GM12878 (cell line): ENCODE measurements around the gene CD58. TPM values are rescaled to one million over a fixed set of nuclear protein-coding genes. Genes with fewer than 3 reads are reported as not detected.
A peak's percentile ranks its signal among the peaks of the same experiment; 100 is the strongest.

Experiments
- ATAC-seq: fragments of 200-7000 bp; cut with Tn5 transposase; 3 replicates; pipeline ENCODE4 v1.9.1; 2020; ENCODE audit warnings: mild to moderate bottlenecking, moderate library complexity
- BruUV-seq: library from RNA; stranded (reverse); fragments of 400-500 nt; replicated peaks from 2 replicates; lab custom pipeline; 2021; lab: Mats Ljungman, UMichigan
- CTCF ChIA-PET: fragments of 300-600 bp; sonication (Branson Sonifier 250); formaldehyde crosslinking; extraction: SDS; loops from one replicate; lab custom pipeline; 2021; ENCODE audit warnings: inconsistent platforms; lab: Yijun Ruan, JAX
- POLR2A ChIA-PET: fragments of 350-600 bp; formaldehyde crosslinking; extraction: SDS; loops from one replicate; lab custom pipeline; 2021; ENCODE audit warnings: inconsistent platforms; lab: Charles Lee
- RAD21 ChIA-PET: fragments of 300-600 bp; sonication (Branson Sonifier 250); formaldehyde crosslinking; loops from one replicate; lab custom pipeline; 2023; ENCODE audit warnings: antibody characterized with exemption; ENCODE audit not compliant: unreplicated experiment; lab: Charles Lee
- SMC1A ChIA-PET: fragments of 300-600 bp; sonication (Branson Sonifier 250); formaldehyde crosslinking; loops from one replicate; lab custom pipeline; 2023; ENCODE audit not compliant: unreplicated experiment, uncharacterized antibody; lab: Charles Lee
- DNase-seq: peaks from one replicate; pipeline ENCODE4 v3.0.0-alpha.2; 2011; ENCODE audit warnings: low read depth, low spot score
- FAIRE-seq: peaks from 3 replicates; lab custom pipeline; 2011; peaks lifted over from hg19 to GRCh38; lab: Jason Lieb, UNC
- H2AFZ ChIP-seq: 2 replicates; pipeline ENCODE4 v1.6.0; 2011; ENCODE audit warnings: low read depth, low read length, control low read depth; ENCODE audit not compliant: control insufficient read depth
- H3K27ac ChIP-seq: 2 replicates; pipeline ENCODE4 v1.5.1; 2011; ENCODE audit warnings: control low read depth; ENCODE audit not compliant: control insufficient read depth, insufficient read depth
- H3K27me3 ChIP-seq, 2 experiments: replicated peaks in 1 of 2; 2 replicates each; pipeline versions ENCODE4 v1.6.0 to v1.6.1; 2011; ENCODE audit warnings: low read length in 1 of 2; ENCODE audit not compliant: control insufficient read depth in 2 of 2, insufficient read depth in 2 of 2
- H3K36me3 ChIP-seq, 2 experiments: 2 replicates each; pipeline ENCODE4 v1.5.1; 2011; ENCODE audit warnings: low read length in 1 of 2; ENCODE audit not compliant: control insufficient read depth in 2 of 2, insufficient read depth in 2 of 2
- H3K4me1 ChIP-seq: 2 replicates; pipeline ENCODE4 v1.6.1; 2011; ENCODE audit warnings: mild to moderate bottlenecking, low read length, moderate library complexity, mixed read lengths; ENCODE audit not compliant: control insufficient read depth, insufficient read depth
- H3K4me2 ChIP-seq: 2 replicates; pipeline ENCODE4 v1.6.0; 2011; ENCODE audit warnings: control low read depth; ENCODE audit not compliant: control insufficient read depth, insufficient read depth
- H3K4me3 ChIP-seq: fragments of 200-600 bp; sonication (generic); 2 replicates; pipeline ENCODE4 v1.5.1; 2016
- H3K79me2 ChIP-seq: 2 replicates; pipeline ENCODE4 v1.6.0; 2011; ENCODE audit warnings: low read length; ENCODE audit not compliant: control insufficient read depth, insufficient read depth
- H3K9ac ChIP-seq: 2 replicates; pipeline ENCODE4 v1.8.0; 2011; ENCODE audit warnings: low read length, control low read depth, mixed read lengths; ENCODE audit not compliant: control insufficient read depth, insufficient read depth
- H3K9me3 ChIP-seq: replicated peaks from 3 replicates; pipeline ENCODE4 v1.5.1; 2011; ENCODE audit warnings: mild to moderate bottlenecking, low read length; ENCODE audit not compliant: control insufficient read depth, insufficient read depth
- H4K20me1 ChIP-seq: 2 replicates; pipeline ENCODE4 v1.6.0; 2011; ENCODE audit not compliant: control insufficient read depth, insufficient read depth
- ASH2L ChIP-seq: fragments of 300-600, 200-600 bp; sonication (generic); IDR thresholded peaks from 2 replicates; pipeline ENCODE4 v1.6.1; 2017; ENCODE audit warnings: low read depth, mild to moderate bottlenecking, borderline replicate concordance
- CREB1 ChIP-seq: IDR thresholded peaks from 2 replicates; pipeline ENCODE4 v1.6.1; 2012; ENCODE audit warnings: low read depth, mild to moderate bottlenecking, inconsistent platforms
- HDAC6 ChIP-seq: fragments of 200-600 bp; sonication (generic); IDR thresholded peaks from one replicate; pipeline ENCODE4 v1.8.0; 2017; ENCODE audit warnings: antibody characterized with exemption; ENCODE audit not compliant: unreplicated experiment
- MXI1 ChIP-seq: fragments of 150-350 bp; IDR thresholded peaks from 2 replicates; pipeline ENCODE4 v1.6.1; 2011; ENCODE audit warnings: low read depth, mild to moderate bottlenecking, inconsistent platforms, low read length, improper control_type of control experiment
- POLR2AphosphoS5 ChIP-seq: IDR thresholded peaks from 2 replicates; pipeline ENCODE4 v1.6.1; 2011; ENCODE audit warnings: mild to moderate bottlenecking, low read length, inconsistent platforms
- RBBP5 ChIP-seq: fragments of 200-600 bp; sonication (generic); conservative IDR thresholded peaks from 2 replicates; pipeline ENCODE4 v1.6.1; 2016
- SPI1 ChIP-seq: IDR thresholded peaks from 2 replicates; pipeline ENCODE4 v1.6.1; 2011; ENCODE audit warnings: low read depth, mild to moderate bottlenecking, low read length, moderate library complexity, borderline replicate concordance; ENCODE audit not compliant: insufficient read depth
- TAF1 ChIP-seq: IDR thresholded peaks from 2 replicates; pipeline ENCODE4 v1.6.1; 2011; ENCODE audit warnings: mild to moderate bottlenecking, low read depth, low read length, borderline replicate concordance
- TBL1XR1 ChIP-seq: IDR thresholded peaks from 2 replicates; pipeline ENCODE4 v1.6.1; 2012; ENCODE audit warnings: low read depth, low read length, improper control_type of control experiment
- ZBTB4 ChIP-seq: fragments of 450-650 bp; formaldehyde crosslinking; IDR thresholded peaks from 2 replicates; pipeline ENCODE4 v1.4.0; 2022; ENCODE audit warnings: mild to moderate bottlenecking, moderate library complexity
- WGBS: methylation state at CpG from one replicate; pipeline ENCODE4 v1.1.6; 2016; ENCODE audit warnings: low lambda C conversion rate; ENCODE audit not compliant: insufficient replicate concordance, insufficient coverage; ENCODE audit errors: missing lambda C conversion rate; 5-methylcytosine and 5-hydroxymethylcytosine counted together
- in situ Hi-C: fragments of 300-500 bp; cut with MboI; formaldehyde crosslinking; loops from 9 replicates; pipeline ENCODE4 v1.14.3; 2018; ENCODE audit warnings: mixed read lengths
- intact Hi-C: fragments of 100-400 bp; cut with micrococcal nuclease; formaldehyde crosslinking; loops from one replicate; pipeline ENCODE4 v1.14.2; 2022; ENCODE audit not compliant: unreplicated experiment
- polyA plus RNA-seq, 11 experiments: library from polyadenylated mRNA; depleted of rRNA in 4 of 11; unstranded in 6 of 11; stranded (reverse) in 5 of 11; fragments of >200 nt; fragmentation: Nextera tagmentation in 4 of 11; fragmentation: Illumina TruSeq in 1 of 11; extraction: Ambion mirVana in 4 of 11; extraction: Trizol in 1 of 11; gene quantifications; 1 replicate in 1 of 11; 2 replicates in 10 of 11; pipeline versions ENCODE4 v1.2.1 to v1.2.3, GENCODE V29; 2011 to 2016; ENCODE audit warnings: inconsistent platforms in 2 of 11, missing spikeins in 2 of 11, low read depth in 1 of 11
- total RNA-seq, 4 experiments: library from RNA; depleted of rRNA in 3 of 4; stranded (reverse); fragments of >200 nt in 3 of 4; fragmentation: Illumina TruSeq in 1 of 4; extraction: Trizol in 1 of 4; gene quantifications; 2 replicates each; pipeline versions ENCODE4 v1.2.1 to v1.2.3, GENCODE V29; 2013 to 2021

CD58 gene
- total and polyA plus RNA-seq, 10 of the 15 experiments (the other 5 are each of a cell fraction or from before 2014, with no cell fraction given) = 70.4 to 252 (median 129) TPM

- H3K36me3 ChIP-seq = peaks cover 3 to 6% of the 10 kb centered on the region in 2 experiments; a peak in 3 of 4 replicates
These were observed 1.5 kb downstream of the CD58 start for GRCh38 chr1:116569381-116569670.

GRCh38 chr1:116568662-116569380 is 2.0 kb downstream of the CD58 start:
- Histone ChIP-seq H3K36me3 (peaks cover 3 to 6% of the 10 kb centered on the region in 2 experiments; a peak in 3 of 4 replicates), H3K9ac (peak overlapping the region; percentile 94), H3K4me3 (peak overlapping the region; percentile 97), H3K9me3 (peaks cover 13% of the 10 kb centered on the region; the same call in 2 of the 3 replicates), H3K27ac (peak overlapping the region; percentile 95), H3K4me2 (peak overlapping the region; percentile 98), H3K4me1 (peaks cover 31% of the 10 kb centered on the region), H3K79me2 (peaks cover 79% of the 10 kb centered on the region), H2AFZ (no peak overlapping the region), H3K27me3 (no peaks in the 10 kb centered on the region), H4K20me1 (no peaks in the 10 kb centered on the region)
- ChIA-PET CTCF (interaction anchor here (0.6 to 2.6 kb wide), 14 partner anchors 11 to 560 kb away, joined by 3 to 30 read pairs (median 4); no protein-coding TSS in a partner anchor), SMC1A (interaction anchor here (0.7 to 2.8 kb wide), 26 partner anchors 11 to 492 kb away, joined by 3 to 65 read pairs (median 4); partner anchors contain the start of gene TTF2), RAD21 (interaction anchor here (0.7 to 3.7 kb wide), 27 partner anchors 10 to 493 kb away, joined by 3 to 50 read pairs (median 4); partner anchors contain the start of genes CD101 and TTF2), POLR2A (interaction anchor here (0.6 to 7.0 kb wide), 18 partner anchors 10 to 492 kb away, joined by 3 to 95 read pairs (median 4); partner anchors contain the start of gene TTF2)
- intact Hi-C loops = loop anchor here (1.0 to 2.0 kb wide), 2 partner anchors 9 to 30 kb away; no protein-coding TSS in a partner anchor
- in situ Hi-C loops = loop anchor here (25.0 kb wide), 1 partner anchor 1093 kb away; no protein-coding TSS in a partner anchor
- TSS peak; percentile 85 for BruUV-seq
- DNase-seq (no peak), FAIRE-seq (no peak), ATAC-seq (no peak; the same call in 2 of the 3 replicates)
- WGBS = 0% methylated on average over 2 of the region's 2 CpGs
- TF ChIP-seq RBBP5 (no peak), HDAC6 (peak; percentile 23), SPI1 (0 out of 2 replicates have a peak, but pooled peaks have one; percentile 4), TBL1XR1 (no peak), ASH2L (no peak), CREB1 (no peak), ZBTB4 (CRISPR knock-in tag) (no peak; the same call in 1 of the 2 replicates), POLR2AphosphoS5 (peak; percentile 38; the same call in 1 of the 2 replicates)

More at GRCh38 chr1:116569381-116569670, 1.5 kb downstream of the CD58 start:
- ATAC-seq = no peak
- peak overlapping the region; percentile 97 for H3K4me3 ChIP-seq
- RAD21 ChIA-PET = interaction anchor here (0.6 to 3.7 kb wide), 22 partner anchors 11 to 493 kb away, joined by 3 to 50 read pairs (median 4); partner anchors contain the start of genes CD101 and TTF2
- CTCF ChIA-PET = interaction anchor here (0.6 to 2.6 kb wide), 12 partner anchors 11 to 559 kb away, joined by 3 to 30 read pairs (median 4); no protein-coding TSS in a partner anchor
- no peaks in the 10 kb centered on the region for H4K20me1 ChIP-seq
- peak overlapping the region; percentile 98 for H3K4me2 ChIP-seq
- H3K27me3 ChIP-seq = no peaks in the 10 kb centered on the region
- 0 out of 2 replicates have a peak, but pooled peaks have one; percentile 14 for TF ChIP-seq MXI1
- TF ChIP-seq TAF1 = no peak
- FAIRE-seq = no peak
- BruUV-seq = no TSS peak
- H3K79me2 ChIP-seq = peaks cover 74% of the 10 kb centered on the region
- in situ Hi-C loops (loop anchor here (25.0 kb wide), 1 partner anchor 1093 kb away; no protein-coding TSS in a partner anchor), intact Hi-C loops (loop anchor here (2.0 kb wide), 1 partner anchor 31 kb away; no protein-coding TSS in a partner anchor)
- peak overlapping the region; percentile 94 for H3K9ac ChIP-seq
- peak overlapping the region; percentile 95 for H3K27ac ChIP-seq
- H2AFZ ChIP-seq = no peak overlapping the region
- SMC1A ChIA-PET = interaction anchor here (0.8 to 2.8 kb wide), 22 partner anchors 11 to 491 kb away, joined by 3 to 65 read pairs (median 4); partner anchors contain the start of gene TTF2
- POLR2A ChIA-PET = interaction anchor here (0.7 to 7.0 kb wide), 16 partner anchors 11 to 491 kb away, joined by 3 to 95 read pairs (median 5); partner anchors contain the start of gene TTF2
- DNase-seq = no peak
- peaks cover 9% of the 10 kb centered on the region; the same call in 2 of the 3 replicates for H3K9me3 ChIP-seq
- H3K4me1 ChIP-seq = peaks cover 36% of the 10 kb centered on the region
